SK-N-SH (cell line): Measurements from ENCODE around the gene TMEM223. TPM values are rescaled to one million over a fixed set of nuclear protein-coding genes. Genes with fewer than 3 reads are reported as not detected.
"Not testable (repeated sequence)": the region's sequence is repeated elsewhere in the genome, so short reads cannot be mapped to it uniquely, and the experiment has no call there.

Source experiments
- CTCF ChIA-PET: fragments of 300-600, 350-600 bp; formaldehyde crosslinking; extraction: SDS; loops from one replicate; lab custom pipeline; 2021; lab: Yijun Ruan, JAX
- POLR2A ChIA-PET: fragments of 350-600 bp; sonication (Branson Sonifier 250); formaldehyde crosslinking; extraction: SDS; loops from one replicate; lab custom pipeline; 2020; ENCODE audit warnings: antibody characterized with exemption, inconsistent platforms; lab: Yijun Ruan, JAX
- DNase-seq: peaks from one replicate; pipeline ENCODE4 v3.0.0; 2012
- H2AFZ ChIP-seq: fragments of 200-600 bp; sonication (generic); 2 replicates; pipeline ENCODE4 v1.8.1; 2016; ENCODE audit warnings: antibody characterized with exemption, mild to moderate bottlenecking, low read depth
- H3F3A ChIP-seq: fragments of 200-600 bp; sonication (generic); replicated peaks from 2 replicates; pipeline ENCODE3; 2016; ENCODE audit warnings: antibody characterized with exemption, mild to moderate bottlenecking; ENCODE audit not compliant: insufficient read depth
- H3K27ac ChIP-seq, 2 experiments: fragments of 200-500 bp in 1 of 2; fragments of 200-600 bp in 1 of 2; sonication (Bioruptor generic) in 1 of 2; sonication (generic), shearing (Covaris generic) in 1 of 2; 2 replicates each; pipeline versions ENCODE4 v1.5.1 to v1.6.1; 2014 to 2016; ENCODE audit warnings: low read depth in 2 of 2, inconsistent platforms in 1 of 2, low read length in 1 of 2, mild to moderate bottlenecking in 1 of 2, mixed read lengths in 1 of 2
- H3K27me3 ChIP-seq: fragments of 200-600 bp; sonication (generic), shearing (Covaris generic); 2 replicates; pipeline ENCODE4 v1.6.1; 2016; ENCODE audit warnings: mixed run types; ENCODE audit not compliant: insufficient read depth
- H3K36me3 ChIP-seq, 2 experiments: fragments of 200-500 bp in 1 of 2; fragments of 200-600 bp in 1 of 2; sonication (Bioruptor generic) in 1 of 2; sonication (generic) in 1 of 2; replicated peaks in 1 of 2; 2 replicates each; pipeline versions ENCODE3 to v1.5.1; 2014 to 2016; ENCODE audit warnings: low read length in 1 of 2, mild to moderate bottlenecking in 1 of 2; ENCODE audit not compliant: insufficient read depth in 2 of 2, control insufficient read depth in 1 of 2
- H3K4me1 ChIP-seq, 2 experiments: fragments of 200-500 bp in 1 of 2; fragments of 200-600 bp in 1 of 2; sonication (Bioruptor generic) in 1 of 2; sonication (generic), shearing (Covaris generic) in 1 of 2; 2 replicates each; pipeline versions ENCODE4 v1.5.1 to v1.6.1; 2014 to 2016; ENCODE audit warnings: low read depth in 1 of 2, low read length in 1 of 2, mixed run types in 1 of 2; ENCODE audit not compliant: insufficient read depth in 2 of 2, control insufficient read depth in 1 of 2
- H3K4me2 ChIP-seq: fragments of 200-600 bp; sonication (generic), shearing (Covaris generic); 2 replicates; pipeline ENCODE4 v1.6.1; 2017; ENCODE audit warnings: mixed run types
- H3K4me3 ChIP-seq, 2 experiments: fragments of 200-500 bp in 1 of 2; fragments of 200-600 bp in 1 of 2; sonication (Bioruptor generic) in 1 of 2; sonication (generic), shearing (Covaris generic) in 1 of 2; 2 replicates each; pipeline versions ENCODE4 v1.5.1 to v1.8.1; 2014 to 2016; ENCODE audit warnings: low read depth in 2 of 2, inconsistent platforms in 1 of 2, low read length in 1 of 2, mild to moderate bottlenecking in 1 of 2, mixed read lengths in 1 of 2, moderate library complexity in 1 of 2
- H3K79me2 ChIP-seq: fragments of 200-600 bp; sonication (generic); 2 replicates; pipeline ENCODE4 v1.8.1; 2017; ENCODE audit warnings: mild to moderate bottlenecking; ENCODE audit not compliant: insufficient read depth
- H3K9ac ChIP-seq: fragments of 200-600 bp; sonication (generic); 2 replicates; pipeline ENCODE4 v1.6.1; 2017; ENCODE audit warnings: mixed run types
- H3K9me2 ChIP-seq: fragments of 200-600 bp; sonication (generic); 2 replicates; pipeline ENCODE4 v1.6.1; 2017; ENCODE audit warnings: mixed run types
- H3K9me3 ChIP-seq: fragments of 200-600 bp; sonication (generic); 2 replicates; pipeline ENCODE4 v1.6.1; 2017; ENCODE audit warnings: mixed run types, mild to moderate bottlenecking, moderate library complexity
- H4K20me1 ChIP-seq: fragments of 200-600 bp; sonication (generic); 2 replicates; pipeline ENCODE4 v1.6.1; 2017; ENCODE audit warnings: mild to moderate bottlenecking, mixed run types; ENCODE audit not compliant: insufficient read depth
- CHD2 ChIP-seq: fragments of 150-350 bp; IDR thresholded peaks from 2 replicates; pipeline ENCODE4 v1.6.1; 2018; ENCODE audit warnings: low read length; ENCODE audit not compliant: partially characterized antibody
- EZH2phosphoT487 ChIP-seq: fragments of 200-600 bp; sonication (generic); IDR thresholded peaks from 2 replicates; pipeline ENCODE4 v1.6.1; 2017; ENCODE audit warnings: low read depth, mixed run types, mild to moderate bottlenecking, antibody characterized with exemption, moderate library complexity, borderline replicate concordance
- FOXJ3 ChIP-seq: sonication (generic); formaldehyde crosslinking; IDR thresholded peaks from 2 replicates; pipeline ENCODE4 v1.5.1; 2020; ENCODE audit warnings: mild to moderate bottlenecking, missing genetic modification reagents
- GABPA ChIP-seq: IDR thresholded peaks from 2 replicates; pipeline ENCODE4 v1.4.0; 2012; ENCODE audit warnings: low read depth, mild to moderate bottlenecking
- MEF2A ChIP-seq: IDR thresholded peaks from 2 replicates; pipeline ENCODE4 v1.4.0; 2012; ENCODE audit warnings: low read depth, borderline replicate concordance
- MXI1 ChIP-seq: IDR thresholded peaks from 2 replicates; pipeline ENCODE4 v1.6.1; 2012; ENCODE audit warnings: mild to moderate bottlenecking, low read depth, low read length, improper control_type of control experiment
- NFIC ChIP-seq: IDR thresholded peaks from 2 replicates; pipeline ENCODE4 v1.4.0; 2012; ENCODE audit warnings: borderline replicate concordance
- POLR2AphosphoS5 ChIP-seq: IDR thresholded peaks from 2 replicates; pipeline ENCODE4 v1.6.1; 2012; ENCODE audit warnings: low read depth, low read length
- RCOR1 ChIP-seq: fragments of 150-350 bp; IDR thresholded peaks from 2 replicates; pipeline ENCODE4 v1.6.1; 2017; ENCODE audit warnings: antibody characterized with exemption, low read length
- TAF1 ChIP-seq: IDR thresholded peaks from 2 replicates; pipeline ENCODE4 v1.6.1; 2012; ENCODE audit warnings: low read depth, mild to moderate bottlenecking, low read length, moderate library complexity, borderline replicate concordance
- TCF12 ChIP-seq: IDR thresholded peaks from 2 replicates; pipeline ENCODE4 v1.4.0; 2012
- TEAD4 ChIP-seq: IDR thresholded peaks from 2 replicates; pipeline ENCODE4 v1.4.0; 2012; ENCODE audit warnings: mild to moderate bottlenecking, borderline replicate concordance; ENCODE audit not compliant: insufficient read depth
- WGBS: methylation state at CpG from one replicate; pipeline ENCODE4 v1.1.6; 2017; ENCODE audit warnings: low lambda C conversion rate; 5-methylcytosine and 5-hydroxymethylcytosine counted together
- polyA plus RNA-seq, 3 experiments: library from polyadenylated mRNA; depleted of rRNA; stranded (reverse); fragments of >200 nt; gene quantifications; 2 replicates each; pipeline ENCODE4 v1.2.3, GENCODE V29; 2012
- TF ChIP-seq, protein P1 (sequence below): IDR thresholded peaks from 2 replicates; pipeline ENCODE4 v1.6.1; 2012; ENCODE audit warnings: mild to moderate bottlenecking, low read depth, low read length, moderate library complexity
- TF ChIP-seq, protein P2 (sequence below): fragments of 150-350 bp; IDR thresholded peaks from 2 replicates; pipeline ENCODE4 v1.6.1; 2016; ENCODE audit warnings: mild to moderate bottlenecking, low read depth, low read length

The TMEM223 gene
- polyA plus RNA-seq, 1 of the 3 experiments (the other 2 are of a cell fraction): 30.4 TPM

DNA sequence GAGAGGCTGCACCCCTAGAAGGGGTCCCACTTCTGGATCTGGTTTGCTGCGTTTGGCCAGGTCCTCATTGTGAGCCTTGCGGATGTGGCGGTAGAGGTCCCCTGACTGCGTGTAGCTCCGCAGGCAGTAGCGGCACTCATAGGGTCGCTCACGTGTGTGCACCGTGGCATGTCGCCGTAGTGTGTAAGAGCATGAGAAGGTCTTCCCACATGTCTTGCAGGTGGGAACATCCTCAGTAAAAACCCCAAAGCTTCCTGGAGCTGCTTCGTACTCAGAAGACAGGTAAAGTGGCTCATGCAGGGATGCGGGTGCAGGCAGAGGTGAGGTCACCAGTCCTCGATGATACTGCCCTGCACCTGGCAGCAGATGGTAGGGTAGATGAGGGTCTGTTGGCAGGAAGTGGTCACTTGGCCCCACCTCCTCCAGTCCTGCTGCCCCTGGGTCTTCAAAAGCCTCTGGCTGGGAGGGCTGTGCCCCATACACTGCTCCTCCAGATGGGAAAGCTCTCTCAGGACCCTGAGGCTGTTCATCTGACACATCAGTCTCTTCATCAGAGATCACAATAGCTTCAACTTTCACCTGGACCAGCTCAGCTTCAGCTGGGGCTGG lies 39.5 kb downstream of the TMEM223 start (continued):
- TF ChIP-seq, protein P1, sequence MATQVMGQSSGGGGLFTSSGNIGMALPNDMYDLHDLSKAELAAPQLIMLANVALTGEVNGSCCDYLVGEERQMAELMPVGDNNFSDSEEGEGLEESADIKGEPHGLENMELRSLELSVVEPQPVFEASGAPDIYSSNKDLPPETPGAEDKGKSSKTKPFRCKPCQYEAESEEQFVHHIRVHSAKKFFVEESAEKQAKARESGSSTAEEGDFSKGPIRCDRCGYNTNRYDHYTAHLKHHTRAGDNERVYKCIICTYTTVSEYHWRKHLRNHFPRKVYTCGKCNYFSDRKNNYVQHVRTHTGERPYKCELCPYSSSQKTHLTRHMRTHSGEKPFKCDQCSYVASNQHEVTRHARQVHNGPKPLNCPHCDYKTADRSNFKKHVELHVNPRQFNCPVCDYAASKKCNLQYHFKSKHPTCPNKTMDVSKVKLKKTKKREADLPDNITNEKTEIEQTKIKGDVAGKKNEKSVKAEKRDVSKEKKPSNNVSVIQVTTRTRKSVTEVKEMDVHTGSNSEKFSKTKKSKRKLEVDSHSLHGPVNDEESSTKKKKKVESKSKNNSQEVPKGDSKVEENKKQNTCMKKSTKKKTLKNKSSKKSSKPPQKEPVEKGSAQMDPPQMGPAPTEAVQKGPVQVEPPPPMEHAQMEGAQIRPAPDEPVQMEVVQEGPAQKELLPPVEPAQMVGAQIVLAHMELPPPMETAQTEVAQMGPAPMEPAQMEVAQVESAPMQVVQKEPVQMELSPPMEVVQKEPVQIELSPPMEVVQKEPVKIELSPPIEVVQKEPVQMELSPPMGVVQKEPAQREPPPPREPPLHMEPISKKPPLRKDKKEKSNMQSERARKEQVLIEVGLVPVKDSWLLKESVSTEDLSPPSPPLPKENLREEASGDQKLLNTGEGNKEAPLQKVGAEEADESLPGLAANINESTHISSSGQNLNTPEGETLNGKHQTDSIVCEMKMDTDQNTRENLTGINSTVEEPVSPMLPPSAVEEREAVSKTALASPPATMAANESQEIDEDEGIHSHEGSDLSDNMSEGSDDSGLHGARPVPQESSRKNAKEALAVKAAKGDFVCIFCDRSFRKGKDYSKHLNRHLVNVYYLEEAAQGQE: no peak
- TF ChIP-seq, all 33 proteins: peak for 0

- Histone ChIP-seq H3F3A (peaks cover 17% of the 10 kb centered on the region), H3K79me2 (peaks cover 33% of the 10 kb centered on the region; the same call in 1 of the 2 replicates), H3K4me1 (peaks cover 6 to 11% of the 10 kb centered on the region in 2 experiments; a peak in 3 of 4 replicates)
- H3K27me3 ChIP-seq, H2AFZ ChIP-seq, H3K9ac ChIP-seq, H3K27ac ChIP-seq, H4K20me1 ChIP-seq, H3K9me2 ChIP-seq, POLR2A ChIA-PET, H3K9me3 ChIP-seq, DNase-seq, H3K4me3 ChIP-seq, H3K36me3 ChIP-seq, H3K4me2 ChIP-seq: not testable (repeated sequence)
- CTCF ChIA-PET: interaction anchor here (1.5 kb wide), 1 partner anchor 20 kb away, joined by 4 read pairs; no protein-coding TSS in a partner anchor
- WGBS: 98% methylated on average over 5 of the region's 5 CpGs
Measured at GRCh38 chr11:62749931-62750330, 41.9 kb downstream of the TMEM223 start.

DNA sequence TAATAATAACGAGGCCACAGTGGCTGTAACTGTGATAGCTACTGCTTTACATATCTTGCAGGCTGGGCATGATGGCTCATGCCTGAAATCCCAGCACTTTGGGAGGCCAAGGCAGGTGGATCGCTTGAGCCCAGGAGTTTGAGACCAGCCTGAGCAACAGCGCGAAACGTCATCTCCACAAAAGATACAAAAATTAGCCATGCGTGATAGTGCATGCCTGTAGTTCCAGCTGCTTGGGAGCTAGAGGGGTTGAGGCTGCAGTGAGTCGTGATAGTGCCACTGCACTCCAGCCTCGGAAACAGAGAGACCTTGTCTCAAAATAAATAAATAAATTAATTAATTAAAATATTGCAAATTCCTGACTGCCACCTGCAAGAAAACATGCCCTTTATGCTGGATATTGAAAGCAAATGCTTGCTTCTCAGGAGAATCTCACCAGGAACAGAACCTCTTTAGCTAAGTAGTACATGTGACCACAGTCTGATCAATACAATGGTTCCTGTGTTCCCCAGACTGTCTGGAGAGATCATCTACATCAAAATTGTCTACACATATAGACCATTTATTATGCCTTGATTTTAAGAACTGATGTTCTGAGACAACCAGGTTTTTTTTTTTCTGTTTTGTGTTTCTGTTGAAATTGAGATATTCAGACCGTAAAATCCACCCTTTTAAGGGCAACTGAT lies 44.2 kb downstream of the TMEM223 start:
- DNase-seq: no peak
- Histone ChIP-seq H3K9ac (no peak overlapping the region), H2AFZ (no peak overlapping the region), H3K27me3 (no peaks in the 10 kb centered on the region), H3K79me2 (peaks cover 25% of the 10 kb centered on the region; the same call in 1 of the 2 replicates), H3K9me3 (no peaks in the 10 kb centered on the region), H4K20me1 (no peaks in the 10 kb centered on the region), H3K27ac (peak overlapping the region in 1 of 2 experiments; percentile 20; a peak in 1 of 4 replicates), H3K4me1 (peaks cover 0 to 3% of the 10 kb centered on the region in 2 experiments; a peak in 1 of 4 replicates), H3K4me3 (no peak overlapping the region), H3K9me2 (no peaks in the 10 kb centered on the region), H3K4me2 (no peak overlapping the region), H3K36me3 (peaks cover 0 to 9% of the 10 kb centered on the region in 2 experiments), H3F3A (peaks cover 19% of the 10 kb centered on the region)
- CTCF ChIA-PET: interaction anchor here (1.0 to 1.7 kb wide), 3 partner anchors 14 to 39 kb away, joined by 3 to 7 read pairs (median 3); no protein-coding TSS in a partner anchor
- POLR2A ChIA-PET: interaction anchor here (0.6 to 1.2 kb wide), 2 partner anchors 14 to 20 kb away, joined by 3 read pairs; partner anchors contain the start of gene POLR2G
- 93% methylated on average over 9 of the region's 9 CpGs for WGBS
- no peak for TF ChIP-seq FOXJ3
- TF ChIP-seq, protein P1: no peak
- TF ChIP-seq POLR2AphosphoS5: no peak
- no peak for TF ChIP-seq TAF1
- no peak for TF ChIP-seq NFIC
- no peak for TF ChIP-seq MEF2A
- no peak for TF ChIP-seq EZH2phosphoT487
- TF ChIP-seq RCOR1: no peak
- no peak for TF ChIP-seq MXI1
- TF ChIP-seq, protein P2, sequence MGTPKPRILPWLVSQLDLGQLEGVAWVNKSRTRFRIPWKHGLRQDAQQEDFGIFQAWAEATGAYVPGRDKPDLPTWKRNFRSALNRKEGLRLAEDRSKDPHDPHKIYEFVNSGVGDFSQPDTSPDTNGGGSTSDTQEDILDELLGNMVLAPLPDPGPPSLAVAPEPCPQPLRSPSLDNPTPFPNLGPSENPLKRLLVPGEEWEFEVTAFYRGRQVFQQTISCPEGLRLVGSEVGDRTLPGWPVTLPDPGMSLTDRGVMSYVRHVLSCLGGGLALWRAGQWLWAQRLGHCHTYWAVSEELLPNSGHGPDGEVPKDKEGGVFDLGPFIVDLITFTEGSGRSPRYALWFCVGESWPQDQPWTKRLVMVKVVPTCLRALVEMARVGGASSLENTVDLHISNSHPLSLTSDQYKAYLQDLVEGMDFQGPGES: no peak
- no peak for TF ChIP-seq GABPA
- no peak for TF ChIP-seq TEAD4
- no peak for TF ChIP-seq TCF12
- no peak for TF ChIP-seq CHD2
